Body of pancreas (tissue), 4 donors: ENCODE measurements around the gene CAMSAP1. TPM values are rescaled to one million over a fixed set of nuclear protein-coding genes. Genes with fewer than 3 reads are reported as not detected.

Experiments
- ATAC-seq: fragments of 150-250 bp; one replicate; pipeline ENCODE4 v1.9.1; 2016
- DNase-seq, 4 donors: peaks; one replicate each; pipeline ENCODE4 v3.0.0-alpha.2; 2019
- H3K27ac ChIP-seq, 4 donors: fragments of 200-600 bp; sonication (generic); 1 replicate in 3 of 4; 2 replicates in 1 of 4; pipeline versions ENCODE4 v1.5.1 to v1.6.1; 2016 to 2019; ENCODE audit warnings: mild to moderate bottlenecking in 1 of 4, mixed read lengths in 1 of 4, moderate library complexity in 1 of 4
- H3K27me3 ChIP-seq, 2 donors: fragments of 200-600 bp; sonication (generic); one replicate each; pipeline ENCODE4 v1.6.0; 2016; ENCODE audit warnings: mild to moderate bottlenecking in 1 of 2
- H3K36me3 ChIP-seq, 2 donors: fragments of 200-600 bp; sonication (generic); replicated peaks in 1 of 2; 2 replicates each; pipeline ENCODE4 v1.5.1; 2016; ENCODE audit warnings: low read depth in 2 of 2; ENCODE audit not compliant: insufficient read depth in 1 of 2
- H3K4me1 ChIP-seq: fragments of 200-600 bp; sonication (generic); one replicate; pipeline ENCODE4 v1.6.0; 2016
- H3K4me3 ChIP-seq, 2 donors: fragments of 200-600 bp; sonication (generic); 1 replicate in 1 of 2; 2 replicates in 1 of 2; pipeline ENCODE4 v1.5.1; 2016 to 2019
- H3K9me3 ChIP-seq, 3 donors: fragments of 200-600 bp; sonication (generic); 1 replicate in 2 of 3; 2 replicates in 1 of 3; pipeline ENCODE4 v1.5.1; 2016
- CTCF ChIP-seq, 7 experiments: fragments of 450-650 bp in 4 of 7; fragments of 200-600 bp in 3 of 7; sonication (generic) in 3 of 7; IDR thresholded peaks; one replicate each; pipeline ENCODE4 v1.5.1; 2016 to 2019; ENCODE audit warnings: antibody characterized with exemption in 7 of 7
- POLR2A ChIP-seq, 3 donors: fragments of 450-650 bp; IDR thresholded peaks; one replicate each; pipeline ENCODE4 v1.6.1; 2016; ENCODE audit warnings: antibody characterized with exemption in 3 of 3, mild to moderate bottlenecking in 2 of 3
- WGBS, 2 donors: methylation state at CpG; one replicate each; pipeline ENCODE4 v1.1.5; 2017; 5-methylcytosine and 5-hydroxymethylcytosine counted together
- intact Hi-C: fragments of 100-400 bp; cut with DNase I; formaldehyde crosslinking; loops from one replicate; pipeline ENCODE4 v1.15.1; 2023
- total RNA-seq, 2 donors: library from RNA; depleted of rRNA; stranded (reverse); fragments of >200 nt; gene quantifications; one replicate each; pipeline ENCODE4 v1.1.0, GENCODE V29; 2016

CAMSAP1 gene
- total RNA-seq, 2 donors from 2014 or later: 14.8 to 30.3 TPM

DNA sequence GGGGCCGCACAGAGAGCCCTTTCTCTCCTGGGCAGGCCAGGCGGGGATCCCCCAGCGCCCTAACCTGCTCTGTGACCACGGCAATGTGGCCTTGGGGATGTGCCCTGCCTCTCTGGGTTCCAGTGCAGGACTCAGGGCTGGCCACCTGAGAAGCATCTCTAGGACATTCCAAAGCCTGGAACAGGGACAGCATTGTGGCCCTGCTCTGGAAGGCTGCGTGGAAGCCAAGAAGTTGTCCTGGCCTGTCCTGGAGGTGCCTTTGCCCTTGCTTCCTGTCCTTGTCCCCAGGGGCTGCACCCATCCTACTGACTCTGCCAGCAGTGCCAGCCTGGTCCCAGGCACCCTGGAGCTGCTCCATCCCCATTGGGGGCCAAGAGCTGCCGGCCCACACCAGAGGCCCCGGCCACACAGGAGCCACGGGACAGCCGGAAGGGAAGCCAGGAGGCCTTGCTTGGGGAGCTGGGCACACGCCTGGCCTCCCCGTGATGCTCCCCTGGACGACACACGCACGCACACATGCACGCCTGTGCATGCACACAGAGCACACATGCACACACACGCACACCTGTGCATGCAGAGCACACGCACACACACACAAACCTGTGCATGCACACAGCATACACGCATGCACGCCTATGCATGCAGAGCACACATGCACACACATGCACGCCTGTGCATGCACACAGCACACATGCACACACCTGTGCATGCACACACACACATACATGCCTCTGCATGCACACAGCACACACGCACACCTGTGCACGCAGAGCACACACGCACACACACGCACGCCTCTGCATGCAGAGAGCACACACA, 20.1 kb upstream of the CAMSAP1 start:
- 90 to 100% methylated on average over 1 to 25 of the region's 25 CpGs for WGBS, 2 donors
- Histone ChIP-seq H3K27ac (no peak overlapping the region), H3K27me3 (no peaks in the 10 kb centered on the region), H3K36me3 (peaks cover 0 to 3% of the 10 kb centered on the region in 2 donors), H3K9me3 (no peaks in the 10 kb centered on the region), H3K4me3 (no peak overlapping the region), H3K4me1 (no peaks in the 10 kb centered on the region)
- ATAC-seq (no peak), DNase-seq (no peak)
- TF ChIP-seq POLR2A (IDR thresholded peaks at IDR 0.05) (no peak), CTCF (IDR thresholded peaks at IDR 0.05) (no peak)
- intact Hi-C loops: no loop called here

- Histone ChIP-seq H3K9me3 (no peaks in the 10 kb centered on the region), H3K36me3 (peaks cover 0 to 3% of the 10 kb centered on the region in 2 donors), H3K4me3 (no peak overlapping the region), H3K27ac (no peak overlapping the region), H3K27me3 (no peaks in the 10 kb centered on the region), H3K4me1 (no peaks in the 10 kb centered on the region)
- TF ChIP-seq POLR2A (IDR thresholded peaks at IDR 0.05) (no peak), CTCF (IDR thresholded peaks at IDR 0.05) (no peak)
- intact Hi-C loops: no loop called here
- ATAC-seq (peak; percentile 8), DNase-seq (peak in 1 of 4 donors; percentile 53)
- WGBS, 2 donors: 82 to 95% methylated on average over 6 to 27 of the region's 27 CpGs
These were observed 19.3 kb upstream of the CAMSAP1 start for GRCh38 chr9:135926402-135927194.

GRCh38 chr9:135925496-135926133, 18.3 kb upstream of the CAMSAP1 start:
- no peaks in the 10 kb centered on the region for H3K27me3 ChIP-seq
- H3K4me3 ChIP-seq: no peak overlapping the region
- TF ChIP-seq CTCF (IDR thresholded peaks at IDR 0.05) (no peak), POLR2A (IDR thresholded peaks at IDR 0.05) (no peak)
- WGBS, 2 donors: 93 to 97% methylated on average over 14 to 19 of the region's 19 CpGs
- H3K9me3 ChIP-seq: no peaks in the 10 kb centered on the region
- ATAC-seq (no peak), DNase-seq (no peak)
- no peaks in the 10 kb centered on the region for H3K4me1 ChIP-seq
- peaks cover 0 to 1% of the 10 kb centered on the region in 2 donors for H3K36me3 ChIP-seq
- no peak overlapping the region for H3K27ac ChIP-seq
- intact Hi-C loops: no loop called here

GRCh38 chr9:135924628-135925338, 17.4 kb upstream of the CAMSAP1 start:
- ATAC-seq (no peak), DNase-seq (no peak)
- no peaks in the 10 kb centered on the region for H3K27me3 ChIP-seq
- no peak for TF ChIP-seq CTCF (IDR thresholded peaks at IDR 0.05)
- TF ChIP-seq POLR2A (IDR thresholded peaks at IDR 0.05): no peak
- H3K4me3 ChIP-seq: no peak overlapping the region
- intact Hi-C loops: no loop called here
- WGBS, 2 donors: 79 to 88% methylated on average over 19 to 27 of the region's 27 CpGs
- H3K4me1 ChIP-seq: no peaks in the 10 kb centered on the region
- H3K36me3 ChIP-seq: no peaks in the 10 kb centered on the region
- H3K9me3 ChIP-seq: no peaks in the 10 kb centered on the region
- H3K27ac ChIP-seq: no peak overlapping the region
